A673 (cell line): ENCODE results near the gene MARCHF7. TPM values are rescaled to one million over a fixed set of nuclear protein-coding genes. Genes with fewer than 3 reads are reported as not detected.

ENCODE experiments used
- BruUV-seq: library from RNA; stranded (reverse); fragments of 400-500 nt; replicated peaks from 2 replicates; lab custom pipeline; 2021; lab: Mats Ljungman, UMichigan
- CTCF ChIA-PET: fragments of 300-600 bp; sonication (Branson Sonifier 250); formaldehyde crosslinking; loops from one replicate; lab custom pipeline; 2022; ENCODE audit warnings: antibody characterized with exemption; lab: Charles Lee
- POLR2A ChIA-PET: fragments of 300-600 bp; sonication (Branson Sonifier 250); formaldehyde crosslinking; loops from one replicate; lab custom pipeline; 2022; ENCODE audit warnings: antibody characterized with exemption; ENCODE audit not compliant: low non-redundant PET; lab: Charles Lee
- DNase-seq: peaks from one replicate; pipeline ENCODE4 v3.0.0-alpha.2; 2015; ENCODE audit warnings: low spot score
- H3K27ac ChIP-seq: fragments of 200-600 bp; sonication (generic); 2 replicates; pipeline ENCODE4 v1.5.1; 2016; ENCODE audit warnings: mixed run types, low read depth, mild to moderate bottlenecking, mixed read lengths, antibody characterized with exemption, low read length; ENCODE audit not compliant: poor library complexity, severe bottlenecking
- H3K27me3 ChIP-seq: fragments of 200-600 bp; sonication (generic); replicated peaks from 2 replicates; pipeline ENCODE4 v1.6.1; 2017; ENCODE audit warnings: mixed run types, low read depth, mild to moderate bottlenecking, mixed read lengths, antibody characterized with exemption, low read length; ENCODE audit not compliant: insufficient read depth, poor library complexity
- H3K36me3 ChIP-seq: fragments of 200-600 bp; sonication (generic); 2 replicates; pipeline ENCODE4 v1.6.1; 2016; ENCODE audit warnings: mixed run types, mild to moderate bottlenecking, mixed read lengths, antibody characterized with exemption, low read length; ENCODE audit not compliant: insufficient read depth, poor library complexity, severe bottlenecking
- H3K4me1 ChIP-seq: fragments of 200-600 bp; sonication (generic); 2 replicates; pipeline ENCODE4 v1.6.1; 2017; ENCODE audit warnings: mixed run types, mild to moderate bottlenecking, mixed read lengths, antibody characterized with exemption, low read length; ENCODE audit not compliant: insufficient read depth, poor library complexity, severe bottlenecking
- H3K4me3 ChIP-seq: fragments of 200-600 bp; sonication (generic); 2 replicates; pipeline ENCODE4 v1.5.1; 2016; ENCODE audit warnings: low read depth, mixed run types, mild to moderate bottlenecking, mixed read lengths, low read length; ENCODE audit not compliant: poor library complexity, severe bottlenecking
- H3K9me3 ChIP-seq: fragments of 200-600 bp; sonication (generic); 2 replicates; pipeline ENCODE4 v1.6.1; 2016; ENCODE audit warnings: mixed run types, low read depth, mild to moderate bottlenecking, mixed read lengths, antibody characterized with exemption, low read length; ENCODE audit not compliant: poor library complexity, severe bottlenecking
- CTCF ChIP-seq: fragments of 300-800, 200-600 bp; sonication (generic); conservative IDR thresholded peaks from 2 replicates; pipeline ENCODE4 v1.5.1; 2017; ENCODE audit warnings: low read depth, mild to moderate bottlenecking, antibody characterized with exemption, low read length, moderate library complexity, mixed read lengths
- EZH2 ChIP-seq: fragments of 200-600 bp; sonication (generic); IDR thresholded peaks from 2 replicates; pipeline ENCODE4 v1.6.1; 2017; ENCODE audit warnings: borderline replicate concordance, low read depth, mild to moderate bottlenecking, mixed read lengths, antibody characterized with exemption, low read length; ENCODE audit not compliant: poor library complexity, severe bottlenecking
- intact Hi-C: fragments of 100-400 bp; cut with micrococcal nuclease; formaldehyde crosslinking; loops from one replicate; pipeline ENCODE4 v1.10.0; 2022; ENCODE audit not compliant: unreplicated experiment
- total RNA-seq: library from RNA; stranded (reverse); gene quantifications from 2 replicates; pipeline ENCODE4 v1.2.3, GENCODE V29; 2021

Gene MARCHF7
- total RNA-seq, 1 experiment from 2014 or later: 94.9 TPM

- H3K27me3 ChIP-seq: no peaks in the 10 kb centered on the region
Observed at GRCh38 chr2:159725713-159726112, 13.4 kb downstream of the MARCHF7 start.

DNA sequence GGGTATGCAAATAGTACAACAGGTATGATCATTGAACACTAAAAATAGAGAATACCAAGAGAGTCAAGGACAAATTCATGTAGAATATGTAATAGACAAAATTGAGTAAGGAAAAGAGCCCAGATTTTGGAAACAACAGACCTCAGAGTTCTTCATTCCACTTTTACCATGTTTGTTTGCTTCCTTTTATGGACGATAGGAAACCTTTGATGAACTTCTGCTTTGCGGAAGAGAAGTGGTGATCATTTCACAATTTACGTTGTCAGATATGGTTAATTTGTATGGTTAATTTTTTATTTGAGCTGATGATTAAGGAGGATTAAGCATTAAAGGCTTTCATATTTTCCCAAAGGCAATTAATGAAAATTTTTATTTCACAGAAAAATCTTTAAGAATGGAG, 16.3 kb downstream of the MARCHF7 start:
- no peak for DNase-seq
- intact Hi-C loops: no loop called here
- no peak overlapping the region for H3K4me3 ChIP-seq
- ChIA-PET CTCF (no interaction called here), POLR2A (no interaction called here)
- no peaks in the 10 kb centered on the region for H3K27me3 ChIP-seq
- no peaks in the 10 kb centered on the region for H3K4me1 ChIP-seq
- H3K36me3 ChIP-seq: peaks cover 65% of the 10 kb centered on the region
- H3K27ac ChIP-seq: no peak overlapping the region
- peaks cover 7% of the 10 kb centered on the region for H3K9me3 ChIP-seq
- TF ChIP-seq EZH2: no peak
- no peak for TF ChIP-seq CTCF
- no TSS peak for BruUV-seq

More at GRCh38 chr2:159725713-159726112, 13.4 kb downstream of the MARCHF7 start:
- intact Hi-C loops: no loop called here
- TF ChIP-seq EZH2 (no peak), CTCF (no peak)
- H3K4me3 ChIP-seq: no peak overlapping the region
- H3K27ac ChIP-seq: no peak overlapping the region
- no peaks in the 10 kb centered on the region for H3K4me1 ChIP-seq
- no peak for DNase-seq
- CTCF ChIA-PET: no interaction called here
- peaks cover 7% of the 10 kb centered on the region for H3K9me3 ChIP-seq
- H3K36me3 ChIP-seq: peaks cover 57% of the 10 kb centered on the region
- no TSS peak for BruUV-seq
- POLR2A ChIA-PET: no interaction called here

DNA sequence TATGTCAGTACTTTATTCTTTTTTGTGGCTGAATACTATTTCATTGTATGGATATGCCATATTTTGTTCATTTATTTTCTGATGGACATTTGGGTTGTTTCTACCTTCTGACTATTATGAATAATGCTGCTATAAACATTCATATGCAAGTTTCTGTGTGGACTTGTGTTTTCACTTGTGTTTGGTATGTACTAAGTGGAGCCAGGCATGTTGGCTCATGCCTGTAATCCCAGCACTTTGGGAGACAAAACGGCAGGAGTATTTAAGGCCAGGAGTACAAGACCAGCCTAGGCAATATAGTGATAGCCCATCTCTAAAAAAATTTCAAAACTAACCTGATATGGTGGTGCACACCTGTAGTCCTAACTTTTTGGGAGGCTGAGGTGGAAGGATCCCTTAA, 23.3 kb downstream of the MARCHF7 start:
- Histone ChIP-seq H3K4me3 (no peak overlapping the region), H3K4me1 (no peaks in the 10 kb centered on the region), H3K9me3 (no peaks in the 10 kb centered on the region), H3K27me3 (no peaks in the 10 kb centered on the region), H3K36me3 (peaks cover 65% of the 10 kb centered on the region), H3K27ac (no peak overlapping the region)
- intact Hi-C loops: no loop called here
- no TSS peak for BruUV-seq
- ChIA-PET CTCF (no interaction called here), POLR2A (no interaction called here)
- TF ChIP-seq EZH2 (no peak), CTCF (no peak)
- DNase-seq: no peak
